GM12873 (cell line): Measurements from ENCODE around the gene VIPR1.

Experiments used
- CTCF ChIP-seq: IDR thresholded peaks from 2 replicates; pipeline ENCODE4 v1.5.1; 2012; ENCODE audit warnings: low read depth, mild to moderate bottlenecking, moderate library complexity, low read length, control low read depth; ENCODE audit not compliant: insufficient read depth; ENCODE audit errors: missing control alignments

Gene VIPR1

DNA sequence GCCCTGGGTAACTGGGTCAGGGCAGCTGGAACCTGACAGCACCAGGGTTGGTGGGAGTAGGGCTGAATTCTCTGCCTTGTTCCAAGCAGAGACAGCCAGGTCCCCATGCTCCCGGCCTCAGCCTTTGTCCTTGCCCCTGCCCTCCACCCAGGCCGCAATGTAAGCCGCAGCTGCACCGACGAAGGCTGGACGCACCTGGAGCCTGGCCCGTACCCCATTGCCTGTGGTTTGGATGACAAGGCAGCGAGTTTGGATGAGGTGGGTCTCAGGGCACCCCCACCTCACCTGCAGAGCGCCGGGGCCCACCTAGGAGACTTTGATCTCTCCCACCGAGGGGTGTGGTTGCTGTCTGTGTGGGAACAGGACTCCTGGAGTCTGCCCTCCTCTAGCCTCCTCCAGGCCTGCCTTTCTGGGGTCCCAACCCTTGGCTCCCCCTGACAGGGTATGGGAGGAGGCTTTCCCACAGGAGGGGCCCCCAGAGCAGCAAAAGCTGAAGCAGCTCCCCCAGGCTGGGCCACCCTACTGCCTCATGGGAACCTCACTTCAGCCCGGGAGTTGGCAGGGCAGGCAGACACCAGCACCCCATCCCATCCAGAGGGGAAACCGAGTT lies 23.4 kb downstream of the VIPR1 start:
- no peak for TF ChIP-seq CTCF

DNA sequence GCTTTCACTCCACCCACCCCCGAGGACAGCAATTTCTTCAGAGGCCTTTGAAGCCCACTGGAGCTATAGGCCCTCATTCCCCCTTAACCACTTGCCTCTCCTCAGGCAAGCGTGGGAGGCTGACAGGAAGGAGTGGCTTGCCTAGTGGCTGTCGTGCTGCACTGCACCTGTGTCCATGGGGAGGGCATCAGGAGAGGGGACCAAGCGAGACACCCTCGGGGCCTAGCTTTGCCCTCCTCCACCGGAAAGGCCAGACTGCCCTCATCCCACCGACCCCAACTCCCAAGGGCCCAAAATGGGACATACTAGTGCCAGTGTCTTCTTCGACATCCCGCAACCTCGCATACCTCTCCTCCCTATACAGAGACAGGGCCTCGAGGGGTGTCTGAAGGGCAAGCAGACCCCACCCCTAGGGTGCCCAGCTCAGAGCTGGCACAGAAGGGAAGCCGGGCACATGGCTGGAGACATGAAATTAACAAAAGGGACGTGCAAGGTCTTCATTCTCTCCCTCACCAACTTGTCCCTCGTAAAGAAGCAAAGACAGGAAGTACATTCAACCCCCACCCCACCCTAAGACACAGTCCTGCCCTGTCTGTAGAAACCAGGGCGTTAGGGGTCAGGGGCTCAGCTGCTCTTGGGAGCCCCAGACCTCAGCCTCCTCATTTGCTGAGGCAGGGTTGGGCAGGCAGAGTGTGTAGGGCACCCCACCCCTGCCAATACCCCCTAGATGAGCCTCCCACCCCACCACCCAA lies 24.3 kb downstream of the VIPR1 start:
- peak; percentile 51 for TF ChIP-seq CTCF

DNA sequence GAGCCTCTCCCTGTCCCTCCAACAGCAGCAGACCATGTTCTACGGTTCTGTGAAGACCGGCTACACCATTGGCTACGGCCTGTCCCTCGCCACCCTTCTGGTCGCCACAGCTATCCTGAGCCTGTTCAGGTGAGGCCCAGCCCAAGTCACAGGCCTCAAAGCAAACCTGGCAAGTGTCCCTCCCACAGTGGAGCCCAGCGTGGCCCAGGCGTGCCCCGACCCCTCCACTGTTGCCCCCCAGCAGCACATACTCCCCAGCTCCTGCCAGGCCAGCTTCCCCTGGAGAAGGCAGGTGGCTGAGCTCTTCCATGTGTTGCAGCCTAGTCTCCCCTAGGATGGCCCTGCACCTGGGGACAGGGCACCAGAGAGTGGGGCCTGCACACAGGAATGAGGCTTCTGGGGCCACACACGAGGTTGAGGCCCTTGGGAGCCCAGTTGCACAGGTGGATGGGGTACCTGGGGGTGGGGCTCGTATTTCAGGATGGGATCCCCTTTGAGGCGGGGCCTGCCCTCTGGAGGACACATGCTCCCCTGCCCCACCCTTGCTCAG lies 25.0 kb downstream of the VIPR1 start:
- TF ChIP-seq CTCF: no peak

GRCh38 chr3:42529468-42529867 lies 27.0 kb downstream of the VIPR1 start:
- no peak for TF ChIP-seq CTCF

DNA sequence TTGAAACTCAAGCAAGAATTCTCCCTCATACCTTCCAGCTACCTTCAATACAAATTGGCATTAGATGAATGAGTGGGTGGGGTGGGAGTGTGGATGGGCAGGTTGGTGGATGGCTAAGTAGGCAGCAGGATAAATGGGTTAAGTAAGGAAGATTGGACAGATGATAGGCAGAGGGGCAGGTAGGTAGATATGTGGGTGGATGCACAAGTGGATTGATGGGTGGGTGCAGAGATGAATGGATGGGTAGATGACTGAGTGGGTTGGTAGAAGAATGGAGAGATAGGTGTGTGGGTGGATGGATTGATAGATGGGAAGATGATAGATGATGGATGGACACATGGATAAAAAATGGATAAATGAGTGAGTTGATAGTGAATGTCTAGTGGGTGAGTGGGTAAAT lies 27.6 kb downstream of the VIPR1 start:
- no peak for TF ChIP-seq CTCF

DNA sequence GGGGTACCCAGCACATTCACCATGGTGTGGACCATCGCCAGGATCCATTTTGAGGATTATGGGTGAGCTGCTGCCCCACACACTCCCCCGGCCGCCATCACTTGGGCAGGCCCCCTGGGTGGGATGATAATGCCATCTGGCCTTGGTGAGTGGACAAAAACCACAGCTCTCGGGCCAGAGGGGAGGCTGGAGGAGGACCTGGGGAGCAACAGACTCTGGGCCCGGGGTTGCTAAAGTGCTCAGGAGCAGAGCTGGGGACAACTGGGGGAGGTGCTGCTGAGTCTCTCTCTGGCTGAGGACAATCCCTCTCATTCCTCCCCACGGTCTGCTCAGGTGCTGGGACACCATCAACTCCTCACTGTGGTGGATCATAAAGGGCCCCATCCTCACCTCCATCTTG lies 29.0 kb downstream of the VIPR1 start:
- no peak for TF ChIP-seq CTCF

- TF ChIP-seq CTCF: no peak
These were observed 29.8 kb downstream of the VIPR1 start for GRCh38 chr3:42532229-42532628.
